Ureter (tissue), 1 donor: ENCODE results near the gene RNF167. TPM values are rescaled to one million over a fixed set of nuclear protein-coding genes. Genes with fewer than 3 reads are reported as not detected.

ENCODE experiments used
- DNase-seq: peaks from one replicate; pipeline ENCODE4 v3.0.0-alpha.2; 2020; ENCODE audit warnings: low spot score
- total RNA-seq: library from RNA; stranded (reverse); gene quantifications from one replicate; pipeline ENCODE4 v1.2.4, GENCODE V29; 2023
- donor health status: DM: yes; HTN: yes; CAD: no.

The RNF167 gene
- total RNA-seq, 1 donor from 2014 or later: 129 TPM

- no peak for DNase-seq
Measured at GRCh38 chr17:4978726-4979125, 38.7 kb downstream of the RNF167 start.

DNA sequence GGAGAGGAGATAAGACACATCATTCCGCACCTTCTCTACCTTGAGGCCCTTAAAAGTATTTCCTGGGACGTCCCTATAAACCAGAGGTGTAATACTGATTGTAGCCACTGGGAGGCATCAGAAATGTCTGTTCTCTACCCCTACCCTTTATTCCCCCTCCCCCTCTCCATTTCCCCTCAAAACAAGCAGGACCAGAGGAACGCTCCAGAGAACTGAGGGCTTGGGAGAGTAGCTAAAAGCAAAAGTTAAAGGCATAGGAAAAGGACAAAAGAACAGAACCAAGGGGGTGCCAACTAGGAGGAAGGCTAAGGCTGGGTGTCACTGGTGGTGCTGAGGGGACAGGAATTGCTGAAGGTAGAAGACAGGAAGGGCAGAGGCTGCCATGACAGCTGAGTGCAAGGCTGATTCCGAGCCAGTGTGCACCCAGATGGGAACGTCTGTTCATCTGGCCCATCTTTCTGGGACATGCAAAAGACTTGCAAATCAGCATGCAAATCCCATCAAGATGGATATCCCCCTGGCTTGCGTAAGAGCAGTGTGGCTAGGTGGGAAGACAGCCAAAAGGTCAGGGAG is 40.7 kb downstream of the RNF167 start:
- no peak for DNase-seq

GRCh38 chr17:4982305-4982704 is 42.2 kb downstream of the RNF167 start:
- DNase-seq: no peak

- DNase-seq: no peak
Measured at GRCh38 chr17:4986403-4986802, 46.3 kb downstream of the RNF167 start.

GRCh38 chr17:4986951-4987766 is 47.1 kb downstream of the RNF167 start, which contains the start of gene CAMTA2:
TSS of gene CAMTA2 (minus strand) at chr17:4987675. CDS start at chr17:4986222, 1,453 bp downstream.
- peak; percentile 93 for DNase-seq

DNA sequence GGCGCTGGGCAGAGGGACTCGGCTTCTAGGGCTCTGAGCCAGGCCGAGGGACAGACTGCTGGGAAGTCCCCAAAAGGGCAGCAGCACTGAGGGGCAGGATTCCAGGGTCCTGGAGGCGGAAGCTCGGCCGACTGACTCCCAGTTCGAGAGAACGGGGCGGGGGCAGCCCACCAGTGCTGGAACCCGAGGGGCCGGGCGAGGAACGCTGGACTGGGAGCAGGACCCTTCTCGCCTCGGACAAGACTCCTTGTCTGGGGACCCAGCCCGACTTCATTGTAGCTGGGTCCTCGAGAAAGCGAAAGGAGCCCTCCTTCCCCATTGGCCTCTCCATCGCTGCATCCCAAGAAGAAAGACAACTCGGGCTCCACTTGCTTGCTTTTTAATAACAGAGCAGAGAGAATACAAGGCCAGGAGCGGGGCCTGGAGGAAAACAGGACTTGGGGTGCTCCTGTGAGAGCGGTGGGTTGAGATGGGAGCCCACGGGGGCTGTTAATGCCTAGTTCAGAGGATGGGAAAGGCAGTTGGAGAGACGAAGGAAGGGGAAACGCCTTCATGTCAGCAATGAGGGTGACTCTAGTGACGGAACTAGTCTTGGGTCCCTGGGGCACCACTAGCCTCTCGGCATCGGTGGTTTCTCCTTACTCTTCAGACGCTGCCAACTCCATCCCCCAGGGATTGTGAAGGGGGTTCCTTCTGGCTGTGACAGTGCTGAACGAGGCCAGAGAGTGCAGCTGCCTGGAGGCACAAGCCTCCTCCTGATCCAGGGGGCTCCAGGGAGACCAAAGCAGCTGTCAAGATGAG is 47.9 kb downstream of the RNF167 start:
- no peak for DNase-seq

DNA sequence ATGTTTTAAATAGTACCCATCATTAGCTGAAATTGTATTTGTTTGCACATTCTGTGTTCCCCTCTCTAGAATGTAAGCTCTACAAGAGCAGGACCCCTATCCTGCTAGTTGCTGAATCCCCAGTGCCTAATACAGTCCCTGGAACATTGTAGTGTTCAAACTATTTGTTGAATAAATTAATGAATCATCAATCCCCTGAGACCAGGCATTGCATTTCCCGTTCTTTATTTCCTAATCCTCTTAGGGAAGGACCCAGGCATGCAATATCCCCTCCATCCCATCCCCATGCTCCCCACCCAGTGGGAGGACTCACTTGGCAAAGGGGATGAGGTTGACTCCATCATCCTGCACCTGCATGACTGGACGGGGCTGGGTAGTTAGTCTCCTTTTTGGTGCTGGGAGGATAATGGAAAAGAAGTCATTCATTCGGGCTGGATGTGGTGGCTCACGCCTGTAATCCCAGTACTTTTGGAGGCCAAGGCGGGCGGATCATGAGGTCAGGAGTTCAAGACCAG is 54.1 kb downstream of the RNF167 start:
- DNase-seq: no peak

Other genes starting within 250 kb of the RNF167 start
- 56.9 TPM for gene PELP1, start 236.1 kb upstream of the RNF167 start, total RNA-seq
- gene ARRB2, start 229.6 kb upstream of the RNF167 start, total RNA-seq: 40.8 TPM
- 19.5 TPM for gene MED11, start 208.8 kb upstream of the RNF167 start, total RNA-seq
- gene ZMYND15, start 200.4 kb upstream of the RNF167 start, total RNA-seq: 1.7 TPM
- 26.8 TPM for gene CXCL16, start 200.3 kb upstream of the RNF167 start, total RNA-seq
- not detected for gene TM4SF5, start 168.4 kb upstream of the RNF167 start, total RNA-seq
- gene VMO1, start 153.9 kb upstream of the RNF167 start, total RNA-seq: 0.89 TPM
- gene GLTPD2, start 151.3 kb upstream of the RNF167 start, total RNA-seq: not detected
- gene PSMB6, start 144.1 kb upstream of the RNF167 start, total RNA-seq: 97.9 TPM
- 59.1 TPM for gene PLD2, start 133.1 kb upstream of the RNF167 start, total RNA-seq
- 119 TPM for gene MINK1, start 106.9 kb upstream of the RNF167 start, total RNA-seq
- gene C17orf107, start 40.7 kb upstream of the RNF167 start, total RNA-seq: 4.6 TPM
- 1.2 TPM for gene CHRNE, start 37.2 kb upstream of the RNF167 start, total RNA-seq
- not detected for gene GP1BA, start 8.0 kb upstream of the RNF167 start, total RNA-seq
- gene SLC25A11, start 222 bp upstream of the RNF167 start, total RNA-seq: 62.0 TPM
- gene PFN1, start 8.3 kb downstream of the RNF167 start, total RNA-seq: 598 TPM
- 6.2 TPM for gene ENO3, start 10.9 kb downstream of the RNF167 start, total RNA-seq
- gene SPAG7, start 27.5 kb downstream of the RNF167 start, total RNA-seq: 66.4 TPM
- 86.0 TPM for gene CAMTA2, start 47.4 kb downstream of the RNF167 start, total RNA-seq
- 1.1 TPM for gene INCA1, start 57.3 kb downstream of the RNF167 start, total RNA-seq
- 141 TPM for gene KIF1C, start 57.7 kb downstream of the RNF167 start, total RNA-seq
- 2.5 TPM for gene SLC52A1, start 95.2 kb downstream of the RNF167 start, total RNA-seq
- 9.1 TPM for gene ZFP3, start 138.2 kb downstream of the RNF167 start, total RNA-seq
- 5.9 TPM for gene ZNF232, start 171.6 kb downstream of the RNF167 start, total RNA-seq
- gene USP6, start 175.8 kb downstream of the RNF167 start, total RNA-seq: 0.08 TPM